NCI-H1417 treated with DMSO at 0.1 percent for 48 hours (cell line): ENCODE measurements around the gene GPR15.
"Not testable (repeated sequence)": the region's sequence is repeated elsewhere in the genome, so short reads cannot be mapped to it uniquely, and the experiment has no call there.

Experiments
- DNase-seq: peaks from one replicate; lab custom pipeline; 2025; lab: John Stamatoyannopoulos, UW

GPR15 gene

GRCh38 chr3:98558100-98558827, 26.5 kb downstream of the GPR15 start:
- DNase-seq: no peak

- not testable (repeated sequence) for DNase-seq
Observed at GRCh38 chr3:98559769-98560168, 28.0 kb downstream of the GPR15 start.

GRCh38 chr3:98560911-98561310, 29.1 kb downstream of the GPR15 start:
- no peak for DNase-seq

- no peak for DNase-seq
Observed at GRCh38 chr3:98561727-98562521, 30.1 kb downstream of the GPR15 start.

GRCh38 chr3:98563661-98564281, 32.0 kb downstream of the GPR15 start:
- DNase-seq: no peak

GRCh38 chr3:98564282-98565005, 32.7 kb downstream of the GPR15 start:
- no peak for DNase-seq

GRCh38 chr3:98565237-98565643, 33.5 kb downstream of the GPR15 start:
- no peak for DNase-seq

- DNase-seq: no peak
Observed at GRCh38 chr3:98565843-98566242, 34.1 kb downstream of the GPR15 start.

GRCh38 chr3:98567666-98568270, 36.0 kb downstream of the GPR15 start:
- no peak for DNase-seq

- DNase-seq: no peak
Observed at GRCh38 chr3:98568402-98568801, 36.6 kb downstream of the GPR15 start.

- DNase-seq: no peak
Observed at GRCh38 chr3:98573181-98573728, 41.5 kb downstream of the GPR15 start.

GRCh38 chr3:98574132-98574531, 42.4 kb downstream of the GPR15 start:
- no peak for DNase-seq

GRCh38 chr3:98577178-98577895, 45.6 kb downstream of the GPR15 start:
- DNase-seq: no peak

- DNase-seq: no peak
Observed at GRCh38 chr3:98580401-98581386, 48.9 kb downstream of the GPR15 start.

- no peak for DNase-seq
Observed at GRCh38 chr3:98581474-98581873, 49.7 kb downstream of the GPR15 start.

GRCh38 chr3:98582042-98582441, 50.3 kb downstream of the GPR15 start:
- no peak for DNase-seq

GRCh38 chr3:98583766-98584165, 52.0 kb downstream of the GPR15 start:
- no peak for DNase-seq
